ENCODE measurements around the gene ATP11A. TPM values are rescaled to one million over a fixed set of nuclear protein-coding genes. Genes with fewer than 3 reads are reported as not detected.

The ATP11A gene
- total and polyA plus RNA-seq, 9 of the 15 experiments (the other 6 are each of a cell fraction or from before 2014, with no cell fraction given): 0.38 to 34.2 (median 4.2) TPM

DNA sequence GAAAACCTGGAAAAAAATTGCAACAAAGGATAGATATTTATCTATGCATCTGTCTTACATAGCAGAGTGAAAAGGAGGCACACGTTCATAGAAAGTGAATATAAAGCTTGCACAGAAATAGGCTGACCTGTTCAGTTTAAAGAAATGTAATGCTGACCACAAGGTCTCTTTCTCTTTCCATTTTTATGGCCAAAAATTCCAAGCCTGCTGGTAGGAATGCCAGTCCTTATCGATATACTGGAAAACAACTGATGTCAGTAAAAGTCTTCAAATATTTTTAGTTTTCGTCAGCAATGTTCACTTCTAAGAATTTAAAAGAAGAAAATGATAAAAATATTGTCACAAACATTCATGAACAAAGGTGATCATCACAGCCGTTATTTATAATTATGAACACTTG, 220.2 kb downstream of the ATP11A start (continued):
- TF ChIP-seq, protein P1, sequence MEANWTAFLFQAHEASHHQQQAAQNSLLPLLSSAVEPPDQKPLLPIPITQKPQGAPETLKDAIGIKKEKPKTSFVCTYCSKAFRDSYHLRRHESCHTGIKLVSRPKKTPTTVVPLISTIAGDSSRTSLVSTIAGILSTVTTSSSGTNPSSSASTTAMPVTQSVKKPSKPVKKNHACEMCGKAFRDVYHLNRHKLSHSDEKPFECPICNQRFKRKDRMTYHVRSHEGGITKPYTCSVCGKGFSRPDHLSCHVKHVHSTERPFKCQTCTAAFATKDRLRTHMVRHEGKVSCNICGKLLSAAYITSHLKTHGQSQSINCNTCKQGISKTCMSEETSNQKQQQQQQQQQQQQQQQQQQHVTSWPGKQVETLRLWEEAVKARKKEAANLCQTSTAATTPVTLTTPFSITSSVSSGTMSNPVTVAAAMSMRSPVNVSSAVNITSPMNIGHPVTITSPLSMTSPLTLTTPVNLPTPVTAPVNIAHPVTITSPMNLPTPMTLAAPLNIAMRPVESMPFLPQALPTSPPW (CRISPR knock-in tag; IDR thresholded peaks at IDR 0.05): no peak

DNA sequence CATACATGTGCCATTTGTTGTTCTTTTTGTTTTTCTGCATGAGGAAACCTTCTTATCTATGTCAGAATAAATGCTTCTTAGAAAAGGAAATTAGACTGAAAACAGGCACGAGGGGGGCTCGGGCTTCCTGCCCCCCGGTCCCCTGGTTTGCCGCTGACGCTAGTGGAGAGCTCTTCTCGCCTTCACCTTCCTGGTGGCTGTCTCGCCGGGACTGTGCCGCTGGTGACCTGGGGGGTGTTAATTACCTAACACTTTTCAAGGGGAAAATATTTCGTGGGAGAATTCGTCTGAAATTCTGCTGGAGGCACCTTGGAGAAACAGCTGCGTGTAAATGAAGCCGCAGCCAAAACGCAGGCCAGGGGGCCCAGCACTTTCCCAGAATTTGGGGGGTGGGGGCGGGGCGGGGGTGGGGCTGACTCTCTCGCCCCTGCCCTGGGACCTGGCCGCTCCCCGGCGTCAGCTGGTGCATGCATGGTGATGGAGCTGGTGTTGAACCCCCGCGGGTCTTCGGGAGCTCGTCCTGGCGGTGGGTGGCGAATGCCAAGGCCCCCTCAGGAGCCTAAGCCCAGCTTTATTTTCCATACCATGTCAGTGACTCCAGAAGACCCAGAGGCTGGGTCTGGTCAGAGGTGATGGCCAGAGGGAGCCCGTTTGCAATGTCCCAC, 220.9 kb downstream of the ATP11A start:
- intact Hi-C loops (cut with micrococcal nuclease): no loop called here
- FAIRE-seq (no peak), DNase-seq (ENCODE audit: extremely low read depth in 1 of 4, low spot score in 3 of 4) (no peak), ATAC-seq (no peak)
- Histone ChIP-seq H3K9me3 (replicated peaks; ENCODE audit: control insufficient read depth, insufficient read depth, low read depth, low read length) (no peaks in the 10 kb centered on the region), H3K9ac (ENCODE audit: insufficient read depth in 1 of 2, low read depth in 2 of 2, low read length in 2 of 2) (no peak overlapping the region; a peak in 1 of 4 replicates), H3K4me3 (no peak overlapping the region), H2AFZ (ENCODE audit: low read depth, low read length) (no peak overlapping the region), H3K27me3 (ENCODE audit: control insufficient read depth in 2 of 2, insufficient read depth in 2 of 2, low read length in 2 of 2) (peaks cover 7 to 66% of the 10 kb centered on the region in 2 experiments; a peak in 4 of 5 replicates), H3K4me2 (ENCODE audit: insufficient read depth, low read length) (no peak overlapping the region), H3K4me1 (replicated peaks in 1 of 2; ENCODE audit: control insufficient read depth in 2 of 2, insufficient read depth in 2 of 2, low read length in 2 of 2) (peaks cover 0 to 6% of the 10 kb centered on the region in 2 experiments; a peak in 2 of 5 replicates), H3K9me1 (ENCODE audit: control insufficient read depth, insufficient read depth, low read length) (no peaks in the 10 kb centered on the region), H3K79me2 (ENCODE audit: control insufficient read depth, insufficient read depth, low read length) (no peaks in the 10 kb centered on the region), H3K27ac (ENCODE audit: extremely low read depth, low read depth, low read length) (no peak overlapping the region), H4K20me1 (replicated peaks; ENCODE audit: control insufficient read depth, insufficient read depth, low read length) (no peaks in the 10 kb centered on the region), H3K36me3 (ENCODE audit: control insufficient read depth, insufficient read depth, low read length) (no peaks in the 10 kb centered on the region)
- POLR2A ChIA-PET: interaction anchor here (0.6 kb wide), 1 partner anchor 23 kb away, joined by 3 read pairs; no protein-coding TSS in a partner anchor
- WGBS (ENCODE audit: insufficient coverage, low coverage, missing lambda C conversion rate): 1% methylated on average over 14 of the region's 27 CpGs
- no TSS peak for BruUV-seq (replicated peaks)
- TF ChIP-seq CBX2 (IDR thresholded peaks at IDR 0.05; ENCODE audit: insufficient read depth, low read length, poor library complexity, severe bottlenecking): no peak
- no peak for TF ChIP-seq TCFL5 (CRISPR knock-in tag; conservative IDR thresholded peaks at IDR 0.05)
- TF ChIP-seq ZFP36 (IDR thresholded peaks at IDR 0.05; ENCODE audit: low read depth, low read length, partially characterized antibody): no peak
- TF ChIP-seq NELFE (IDR thresholded peaks at IDR 0.05; ENCODE audit: insufficient read depth, insufficient read length): no peak
- no peak for TF ChIP-seq RHOXF2B (CRISPR knock-in tag; conservative IDR thresholded peaks at IDR 0.05)
- TF ChIP-seq, protein P2, sequence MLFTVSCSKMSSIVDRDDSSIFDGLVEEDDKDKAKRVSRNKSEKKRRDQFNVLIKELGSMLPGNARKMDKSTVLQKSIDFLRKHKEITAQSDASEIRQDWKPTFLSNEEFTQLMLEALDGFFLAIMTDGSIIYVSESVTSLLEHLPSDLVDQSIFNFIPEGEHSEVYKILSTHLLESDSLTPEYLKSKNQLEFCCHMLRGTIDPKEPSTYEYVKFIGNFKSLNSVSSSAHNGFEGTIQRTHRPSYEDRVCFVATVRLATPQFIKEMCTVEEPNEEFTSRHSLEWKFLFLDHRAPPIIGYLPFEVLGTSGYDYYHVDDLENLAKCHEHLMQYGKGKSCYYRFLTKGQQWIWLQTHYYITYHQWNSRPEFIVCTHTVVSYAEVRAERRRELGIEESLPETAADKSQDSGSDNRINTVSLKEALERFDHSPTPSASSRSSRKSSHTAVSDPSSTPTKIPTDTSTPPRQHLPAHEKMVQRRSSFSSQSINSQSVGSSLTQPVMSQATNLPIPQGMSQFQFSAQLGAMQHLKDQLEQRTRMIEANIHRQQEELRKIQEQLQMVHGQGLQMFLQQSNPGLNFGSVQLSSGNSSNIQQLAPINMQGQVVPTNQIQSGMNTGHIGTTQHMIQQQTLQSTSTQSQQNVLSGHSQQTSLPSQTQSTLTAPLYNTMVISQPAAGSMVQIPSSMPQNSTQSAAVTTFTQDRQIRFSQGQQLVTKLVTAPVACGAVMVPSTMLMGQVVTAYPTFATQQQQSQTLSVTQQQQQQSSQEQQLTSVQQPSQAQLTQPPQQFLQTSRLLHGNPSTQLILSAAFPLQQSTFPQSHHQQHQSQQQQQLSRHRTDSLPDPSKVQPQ (CRISPR knock-in tag; IDR thresholded peaks at IDR 0.05; ENCODE audit: borderline replicate concordance): no peak
- TF ChIP-seq ADNP (tag; IDR thresholded peaks at IDR 0.05): no peak
- TF ChIP-seq ZNF274 (IDR thresholded peaks at IDR 0.05; ENCODE audit: borderline replicate concordance, low read depth, low read length): no peak
- TF ChIP-seq SMAD1 (IDR thresholded peaks at IDR 0.05; ENCODE audit: low read depth, low read length, partially characterized antibody): no peak
- TF ChIP-seq MAFG (tag; conservative IDR thresholded peaks at IDR 0.05): no peak
- TF ChIP-seq BMI1 (IDR thresholded peaks at IDR 0.05; ENCODE audit: low read length): no peak
- CTCF ChIA-PET (ENCODE audit: low intra/inter-chr PET ratio): no interaction called here
- in situ Hi-C loops (cut with MboI): no loop called here
